Activated CD8-positive, alpha-beta memory T cell treated with anti-CD3 and anti-CD28 coated beads for 36 hours (primary cell): ENCODE measurements around the gene MCTP2. TPM values are rescaled to one million over a fixed set of nuclear protein-coding genes. Genes with fewer than 3 reads are reported as not detected.

Experiments
- CTCF ChIA-PET: fragments of 350-600 bp; sonication (Branson Sonifier 250); formaldehyde crosslinking; loops from one replicate; lab custom pipeline; 2021; ENCODE audit warnings: antibody characterized with exemption; lab: Charles Lee
- POLR2A ChIA-PET: fragments of 350-600 bp; sonication (Branson Sonifier 250); formaldehyde crosslinking; loops from one replicate; lab custom pipeline; 2021; ENCODE audit warnings: antibody characterized with exemption; lab: Charles Lee
- total RNA-seq, 2 experiments: library from RNA; stranded (reverse); gene quantifications; one replicate each; pipeline ENCODE4 v1.2.3, GENCODE V29; 2021

MCTP2 gene
- total RNA-seq, 2 experiments from 2014 or later, result 19.9 to 23.4 TPM

GRCh38 chr15:94363382-94363781, 132.0 kb downstream of the MCTP2 start:
- POLR2A ChIA-PET, result no interaction called here
- CTCF ChIA-PET, result no interaction called here

- ChIA-PET POLR2A (no interaction called here), CTCF (no interaction called here)
These were observed 135.4 kb downstream of the MCTP2 start for GRCh38 chr15:94366781-94367180.

GRCh38 chr15:94367726-94368535, 136.6 kb downstream of the MCTP2 start:
- ChIA-PET POLR2A (no interaction called here), CTCF (no interaction called here)

GRCh38 chr15:94370206-94370935, 139.0 kb downstream of the MCTP2 start:
- ChIA-PET CTCF (no interaction called here), POLR2A (no interaction called here)

- ChIA-PET POLR2A (no interaction called here), CTCF (no interaction called here)
These were observed 139.6 kb downstream of the MCTP2 start for GRCh38 chr15:94370936-94371285.

GRCh38 chr15:94372821-94373220, 141.5 kb downstream of the MCTP2 start:
- POLR2A ChIA-PET, result no interaction called here
- CTCF ChIA-PET, result interaction anchor here (0.6 kb wide), 1 partner anchor 276 kb away, joined by 3 read pairs; no protein-coding TSS in a partner anchor

- ChIA-PET POLR2A (no interaction called here), CTCF (no interaction called here)
These were observed 144.6 kb downstream of the MCTP2 start for GRCh38 chr15:94375997-94376396.

- CTCF ChIA-PET, result no interaction called here
- POLR2A ChIA-PET, result no interaction called here
These were observed 148.6 kb downstream of the MCTP2 start for GRCh38 chr15:94379986-94380385.

GRCh38 chr15:94380798-94381197, 149.4 kb downstream of the MCTP2 start:
- ChIA-PET CTCF (no interaction called here), POLR2A (interaction anchor here (0.6 kb wide), 1 partner anchor 131 kb away, joined by 3 read pairs; no protein-coding TSS in a partner anchor)

- POLR2A ChIA-PET, result interaction anchor here (0.6 kb wide), 1 partner anchor 132 kb away, joined by 3 read pairs; no protein-coding TSS in a partner anchor
- CTCF ChIA-PET, result no interaction called here
These were observed 150.0 kb downstream of the MCTP2 start for GRCh38 chr15:94381384-94381783.

GRCh38 chr15:94383041-94383440, 151.7 kb downstream of the MCTP2 start:
- CTCF ChIA-PET, result interaction anchor here (0.6 kb wide), 1 partner anchor 22 kb away, joined by 5 read pairs; no protein-coding TSS in a partner anchor
- POLR2A ChIA-PET, result no interaction called here

- ChIA-PET POLR2A (no interaction called here), CTCF (no interaction called here)
These were observed 152.3 kb downstream of the MCTP2 start for GRCh38 chr15:94383706-94384105.

- CTCF ChIA-PET, result no interaction called here
- POLR2A ChIA-PET, result interaction anchor here (0.6 kb wide), 1 partner anchor 1602 kb away, joined by 5 read pairs; no protein-coding TSS in a partner anchor
These were observed 154.1 kb downstream of the MCTP2 start for GRCh38 chr15:94385441-94385840.

- ChIA-PET POLR2A (no interaction called here), CTCF (no interaction called here)
These were observed 155.0 kb downstream of the MCTP2 start for GRCh38 chr15:94386351-94386750.

GRCh38 chr15:94387442-94387841, 156.1 kb downstream of the MCTP2 start:
- POLR2A ChIA-PET, result no interaction called here
- CTCF ChIA-PET, result interaction anchor here (0.7 kb wide), 1 partner anchor 222 kb away, joined by 3 read pairs; no protein-coding TSS in a partner anchor

GRCh38 chr15:94387849-94388441, 156.6 kb downstream of the MCTP2 start:
- POLR2A ChIA-PET, result no interaction called here
- CTCF ChIA-PET, result interaction anchor here (0.7 kb wide), 1 partner anchor 223 kb away, joined by 3 read pairs; no protein-coding TSS in a partner anchor

GRCh38 chr15:94395640-94396039, 164.3 kb downstream of the MCTP2 start:
- ChIA-PET CTCF (no interaction called here), POLR2A (no interaction called here)

GRCh38 chr15:94397337-94397736, 166.0 kb downstream of the MCTP2 start:
- ChIA-PET POLR2A (no interaction called here), CTCF (interaction anchor here (1.1 to 1.2 kb wide), 2 partner anchors 9 to 70 kb away, joined by 3 read pairs; no protein-coding TSS in a partner anchor)

GRCh38 chr15:94398001-94398400, 166.6 kb downstream of the MCTP2 start:
- POLR2A ChIA-PET, result no interaction called here

More at GRCh38 chr15:94398001-94398400, 166.6 kb downstream of the MCTP2 start:
- CTCF ChIA-PET, result interaction anchor here (0.6 to 1.2 kb wide), 3 partner anchors 8 to 70 kb away, joined by 3 read pairs; no protein-coding TSS in a partner anchor
